ENCODE results near the gene CASP9.

Gene CASP9
- 9.2 to 20.5 (median 17.5) reads per million in 4 experiments for total RNA-seq

- DNase-seq, result no peak
Measured at GRCh38 chr1:15524021-15524282, at the start of gene CASP9. Gene CASP9 (minus strand): TSS chr1:15524215. CDS start chr1:15524200, 15 bp downstream.

- no peak for DNase-seq
Measured at GRCh38 chr1:15573477-15573876, 49.5 kb upstream of the CASP9 start.

- DNase-seq, result no peak
Measured at GRCh38 chr1:15571266-15571665, 47.3 kb upstream of the CASP9 start.

GRCh38 chr1:15570861-15571260 lies 46.8 kb upstream of the CASP9 start:
- no peak for DNase-seq

GRCh38 chr1:15568387-15569073 lies 44.5 kb upstream of the CASP9 start:
- DNase-seq, result no peak

GRCh38 chr1:15559189-15559810 lies 35.3 kb upstream of the CASP9 start:
- DNase-seq, result no peak

GRCh38 chr1:15558516-15558915 lies 34.5 kb upstream of the CASP9 start:
- no peak for DNase-seq

- DNase-seq, result no peak
Measured at GRCh38 chr1:15557594-15557993, 33.6 kb upstream of the CASP9 start.

GRCh38 chr1:15557008-15557407 lies 33.0 kb upstream of the CASP9 start:
- no peak for DNase-seq

GRCh38 chr1:15550573-15550972 lies 26.6 kb upstream of the CASP9 start:
- DNase-seq, result no peak

- DNase-seq, result no peak
Measured at GRCh38 chr1:15546641-15547040, 22.6 kb upstream of the CASP9 start.

- no peak for DNase-seq
Measured at GRCh38 chr1:15543589-15544568, 19.9 kb upstream of the CASP9 start.

- DNase-seq, result no peak
Measured at GRCh38 chr1:15543251-15543588, 19.2 kb upstream of the CASP9 start.

GRCh38 chr1:15542388-15543250 lies 18.6 kb upstream of the CASP9 start:
- DNase-seq, result no peak

- DNase-seq, result no peak
Measured at GRCh38 chr1:15541231-15541792, 17.3 kb upstream of the CASP9 start.

- DNase-seq, result no peak
Measured at GRCh38 chr1:15540186-15540585, 16.2 kb upstream of the CASP9 start.

- no peak for DNase-seq
Measured at GRCh38 chr1:15538771-15539170, 14.8 kb upstream of the CASP9 start.

GRCh38 chr1:15531682-15532081 lies 7.7 kb upstream of the CASP9 start:
- DNase-seq, result no peak

GRCh38 chr1:15531003-15531402 lies 7.0 kb upstream of the CASP9 start:
- no peak for DNase-seq

- peak; percentile 90 for DNase-seq
Measured at GRCh38 chr1:15526490-15527339, 2.7 kb upstream of the CASP9 start, which contains the start of gene DNAJC16. Gene DNAJC16 (plus strand): TSS chr1:15526848. CDS start chr1:15529106, 2,258 bp downstream.

- peak; percentile 10 for DNase-seq
Measured at GRCh38 chr1:15526021-15526489, 2.0 kb upstream of the CASP9 start.

Data from effector CD8-positive, alpha-beta T cell (primary cell).